GM13976 (cell line): ENCODE results near the gene PELI2.

Experiments used
- DNase-seq: peaks from one replicate; pipeline ENCODE4 v3.0.0; 2012; ENCODE audit warnings: low spot score
- CTCF ChIP-seq: IDR thresholded peaks from 2 replicates; pipeline ENCODE4 v1.5.1; 2012; ENCODE audit warnings: borderline replicate concordance, mild to moderate bottlenecking; ENCODE audit not compliant: insufficient read depth; ENCODE audit errors: extremely low read depth, missing control alignments, control extremely low read depth
- in situ Hi-C: fragments of 300-500 bp; cut with MboI; formaldehyde crosslinking; loops from one replicate; pipeline ENCODE4 v1.12.0; 2022; ENCODE audit warnings: low sequenced_read_pairs, mixed read lengths, inconsistent platforms; ENCODE audit not compliant: unreplicated experiment

The PELI2 gene

DNA sequence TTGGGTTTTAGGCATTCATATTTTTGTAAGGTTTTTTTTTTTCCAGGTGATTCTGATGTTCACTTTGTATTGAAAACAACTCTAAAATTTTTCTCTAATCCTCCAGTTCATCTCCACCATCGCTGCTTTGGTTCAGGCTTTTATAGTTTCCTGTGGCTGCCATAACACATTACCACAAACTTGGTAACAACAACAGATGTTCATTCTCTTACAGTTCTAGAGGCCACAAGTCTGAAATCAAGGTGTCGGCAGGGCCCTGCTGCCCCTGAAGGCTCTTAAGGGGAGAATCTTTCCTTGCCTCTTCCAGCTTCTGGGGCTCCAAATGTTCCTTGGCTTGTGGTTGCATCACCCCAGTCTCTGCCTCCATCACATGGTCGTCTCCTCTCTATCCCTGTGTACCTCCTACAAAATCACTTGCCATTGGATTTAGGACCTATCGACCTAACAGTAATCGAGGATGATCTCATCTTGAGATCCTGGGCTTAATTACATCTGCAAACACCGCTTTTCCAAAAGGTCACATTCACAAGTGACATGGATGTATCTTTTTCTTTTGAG is 55.2 kb downstream of the PELI2 start:
- in situ Hi-C loops, result no loop called here
- DNase-seq, result no peak
- TF ChIP-seq CTCF, result no peak

- TF ChIP-seq CTCF, result no peak
- in situ Hi-C loops, result no loop called here
- DNase-seq, result no peak
These were observed 57.6 kb downstream of the PELI2 start for GRCh38 chr14:56175773-56176172.

DNA sequence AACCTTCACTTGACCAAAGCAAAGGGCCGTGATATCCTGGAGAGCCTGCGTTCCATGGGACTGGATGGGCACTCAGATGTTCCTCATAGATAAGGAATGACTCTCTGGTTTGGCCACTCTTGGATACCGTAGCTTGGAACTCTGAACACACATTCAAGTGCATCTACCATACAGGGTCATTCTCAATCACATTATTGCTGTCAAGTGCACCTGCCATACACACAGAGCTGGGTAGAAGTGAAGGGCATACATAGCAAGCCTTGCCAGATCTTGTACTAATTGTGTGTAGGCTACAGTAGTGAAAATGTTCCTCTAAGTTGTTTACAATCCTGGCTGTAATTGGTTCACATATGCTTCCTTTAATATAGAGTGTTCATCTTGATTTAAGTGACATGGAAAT is 58.3 kb downstream of the PELI2 start:
- TF ChIP-seq CTCF, result no peak

GRCh38 chr14:56177036-56177435 is 58.8 kb downstream of the PELI2 start:
- DNase-seq, result no peak
- in situ Hi-C loops, result no loop called here
- TF ChIP-seq CTCF, result no peak

More for the DNA sequence above, 58.3 kb downstream of the PELI2 start:
- in situ Hi-C loops, result no loop called here
- DNase-seq, result no peak

- TF ChIP-seq CTCF, result no peak
- in situ Hi-C loops, result no loop called here
These were observed 62.7 kb downstream of the PELI2 start for GRCh38 chr14:56180754-56181542.

DNA sequence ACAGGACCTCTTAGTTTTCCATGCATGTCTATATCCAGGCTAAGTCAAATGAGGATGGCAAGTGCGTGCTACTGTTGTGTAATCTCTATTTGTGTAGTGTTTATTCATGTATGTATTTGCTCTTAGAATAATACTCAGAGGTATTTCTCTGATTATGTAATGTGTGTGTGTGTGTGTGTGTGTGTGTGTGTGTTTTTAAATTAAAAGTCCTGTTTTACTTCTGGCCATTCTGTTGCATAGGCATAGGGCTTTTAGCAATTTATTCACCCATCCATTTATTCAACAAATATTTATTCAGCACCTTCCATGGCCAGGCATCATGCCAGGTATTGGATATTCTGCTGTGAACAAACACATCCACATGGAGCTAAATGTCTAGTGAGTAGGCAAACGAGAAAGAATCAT is 63.5 kb downstream of the PELI2 start:
- in situ Hi-C loops, result no loop called here
- TF ChIP-seq CTCF, result no peak
- DNase-seq, result no peak

More at GRCh38 chr14:56180754-56181542, 62.7 kb downstream of the PELI2 start:
- DNase-seq, result no peak
